Measurements from ENCODE around the gene CD83. TPM values are rescaled to one million over a fixed set of nuclear protein-coding genes. Genes with fewer than 3 reads are reported as not detected.
A peak's percentile ranks its signal among the peaks of the same experiment; 100 is the strongest.

Gene CD83
- total RNA-seq, 1 donor from 2014 or later, result 7.4 TPM

GRCh38 chr6:14094721-14095120, 22.9 kb upstream of the CD83 start:
- no peaks in the 10 kb centered on the region for H3K27me3 ChIP-seq (ENCODE audit: control insufficient read depth, insufficient read depth, low read length)
- no peaks in the 10 kb centered on the region for H3K36me3 ChIP-seq (ENCODE audit: control insufficient read depth, insufficient read depth, low read length)
- TF ChIP-seq CTCF (IDR thresholded peaks at IDR 0.05; ENCODE audit: insufficient read depth, low read length, poor library complexity, severe bottlenecking), result no peak
- no peak for DNase-seq (ENCODE audit: low read depth)
- no peak overlapping the region for H3K4me3 ChIP-seq (ENCODE audit: low read depth, low read length)

- no peaks in the 10 kb centered on the region for H3K27me3 ChIP-seq (ENCODE audit: control insufficient read depth, insufficient read depth, low read length)
- H3K36me3 ChIP-seq (ENCODE audit: control insufficient read depth, insufficient read depth, low read length), result no peaks in the 10 kb centered on the region
- no peak for TF ChIP-seq CTCF (IDR thresholded peaks at IDR 0.05; ENCODE audit: insufficient read depth, low read length, poor library complexity, severe bottlenecking)
- H3K4me3 ChIP-seq (ENCODE audit: low read depth, low read length), result no peak overlapping the region
- DNase-seq (ENCODE audit: low read depth), result peak; percentile 38
These were observed 22.1 kb upstream of the CD83 start for GRCh38 chr6:14095437-14095836.

GRCh38 chr6:14100138-14100537, 17.4 kb upstream of the CD83 start:
- H3K27me3 ChIP-seq (ENCODE audit: control insufficient read depth, insufficient read depth, low read length), result no peaks in the 10 kb centered on the region
- H3K36me3 ChIP-seq (ENCODE audit: control insufficient read depth, insufficient read depth, low read length), result no peaks in the 10 kb centered on the region
- H3K4me3 ChIP-seq (ENCODE audit: low read depth, low read length), result no peak overlapping the region
- TF ChIP-seq CTCF (IDR thresholded peaks at IDR 0.05; ENCODE audit: insufficient read depth, low read length, poor library complexity, severe bottlenecking), result no peak
- no peak for DNase-seq (ENCODE audit: low read depth)

- H3K27me3 ChIP-seq (ENCODE audit: control insufficient read depth, insufficient read depth, low read length), result no peaks in the 10 kb centered on the region
- no peak for TF ChIP-seq CTCF (IDR thresholded peaks at IDR 0.05; ENCODE audit: insufficient read depth, low read length, poor library complexity, severe bottlenecking)
These were observed 16.6 kb upstream of the CD83 start for GRCh38 chr6:14100966-14101365.

GRCh38 chr6:14102383-14102782, 15.2 kb upstream of the CD83 start:
- TF ChIP-seq CTCF (IDR thresholded peaks at IDR 0.05; ENCODE audit: insufficient read depth, low read length, poor library complexity, severe bottlenecking), result no peak
- H3K36me3 ChIP-seq (ENCODE audit: control insufficient read depth, insufficient read depth, low read length), result no peaks in the 10 kb centered on the region
- H3K4me3 ChIP-seq (ENCODE audit: low read depth, low read length), result no peak overlapping the region
- H3K27me3 ChIP-seq (ENCODE audit: control insufficient read depth, insufficient read depth, low read length), result no peaks in the 10 kb centered on the region
- DNase-seq (ENCODE audit: low read depth), result no peak

More at GRCh38 chr6:14100966-14101365, 16.6 kb upstream of the CD83 start:
- no peaks in the 10 kb centered on the region for H3K36me3 ChIP-seq (ENCODE audit: control insufficient read depth, insufficient read depth, low read length)
- H3K4me3 ChIP-seq (ENCODE audit: low read depth, low read length), result no peak overlapping the region
- DNase-seq (ENCODE audit: low read depth), result no peak

- Histone ChIP-seq H3K27me3 (ENCODE audit: control insufficient read depth, insufficient read depth, low read length) (no peaks in the 10 kb centered on the region), H3K36me3 (ENCODE audit: control insufficient read depth, insufficient read depth, low read length) (no peaks in the 10 kb centered on the region), H3K4me3 (ENCODE audit: low read depth, low read length) (no peak overlapping the region)
- no peak for DNase-seq (ENCODE audit: low read depth)
- TF ChIP-seq CTCF (IDR thresholded peaks at IDR 0.05; ENCODE audit: insufficient read depth, low read length, poor library complexity, severe bottlenecking), result no peak
These were observed 12.0 kb upstream of the CD83 start for GRCh38 chr6:14105547-14105946.
